Astrocyte (in vitro differentiated cells and primary cell): Measurements from ENCODE around the gene ZNF653. TPM values are rescaled to one million over a fixed set of nuclear protein-coding genes. Genes with fewer than 3 reads are reported as not detected.

Source experiments
- DNase-seq: peaks from one replicate; pipeline ENCODE4 v3.0.0-alpha.2; 2010; ENCODE audit warnings: low read depth
- FAIRE-seq: peaks from 2 replicates; lab custom pipeline; 2011; peaks lifted over from hg19 to GRCh38; lab: Jason Lieb, UNC
- H2AFZ ChIP-seq: 2 replicates; pipeline ENCODE4 v1.6.0; 2012; ENCODE audit warnings: low read depth, low read length, inconsistent platforms
- H3K27ac ChIP-seq: 2 replicates; pipeline ENCODE4 v1.5.1; 2011; ENCODE audit warnings: low read depth, low read length, inconsistent platforms
- H3K27me3 ChIP-seq: 2 replicates; pipeline ENCODE4 v1.6.0; 2011; ENCODE audit warnings: low read length, inconsistent platforms; ENCODE audit not compliant: insufficient read depth
- H3K36me3 ChIP-seq: 2 replicates; pipeline ENCODE4 v1.5.1; 2011; ENCODE audit warnings: low read length, inconsistent platforms; ENCODE audit not compliant: insufficient read depth
- H3K4me1 ChIP-seq: 2 replicates; pipeline ENCODE4 v1.5.1; 2011; ENCODE audit warnings: low read length, inconsistent platforms; ENCODE audit not compliant: insufficient read depth
- H3K4me2 ChIP-seq: 2 replicates; pipeline ENCODE4 v1.6.0; 2012; ENCODE audit warnings: low read length, inconsistent platforms
- H3K4me3 ChIP-seq: 2 replicates; pipeline ENCODE4 v1.5.1; 2011; ENCODE audit warnings: low read depth, mild to moderate bottlenecking, low read length, inconsistent platforms; ENCODE audit not compliant: insufficient read depth
- H3K79me2 ChIP-seq: 2 replicates; pipeline ENCODE4 v1.6.0; 2012; ENCODE audit warnings: mild to moderate bottlenecking, low read length, inconsistent platforms; ENCODE audit not compliant: insufficient read depth
- H3K9ac ChIP-seq: 2 replicates; pipeline ENCODE4 v1.6.0; 2012; ENCODE audit warnings: mild to moderate bottlenecking, low read length, inconsistent platforms
- H3K9me3 ChIP-seq: 2 replicates; pipeline ENCODE4 v1.5.1; 2012; ENCODE audit warnings: low read depth, mild to moderate bottlenecking, low read length, inconsistent platforms; ENCODE audit not compliant: insufficient read depth
- H4K20me1 ChIP-seq: 2 replicates; pipeline ENCODE4 v1.6.0; 2012; ENCODE audit warnings: low read length, inconsistent platforms; ENCODE audit not compliant: insufficient read depth
- H3K27ac Mint-ChIP-seq: one replicate; pipeline ENCODE4 v1.8.0; 2021; ENCODE audit warnings: mild to moderate bottlenecking, mixed read lengths; ENCODE audit not compliant: unreplicated experiment
- H3K27me3 Mint-ChIP-seq: one replicate; pipeline ENCODE4 v1.8.0; 2021; ENCODE audit warnings: low read depth, mixed read lengths; ENCODE audit not compliant: unreplicated experiment
- H3K36me3 Mint-ChIP-seq: one replicate; pipeline ENCODE4 v1.8.0; 2021; ENCODE audit warnings: low read depth, mixed read lengths; ENCODE audit not compliant: unreplicated experiment
- H3K4me1 Mint-ChIP-seq: one replicate; pipeline ENCODE4 v1.8.0; 2021; ENCODE audit warnings: low read depth, mixed read lengths; ENCODE audit not compliant: unreplicated experiment
- H3K4me3 Mint-ChIP-seq: one replicate; pipeline ENCODE4 v1.8.0; 2021; ENCODE audit warnings: mild to moderate bottlenecking, moderate library complexity, mixed read lengths; ENCODE audit not compliant: unreplicated experiment
- H3K9me3 Mint-ChIP-seq: one replicate; pipeline ENCODE4 v1.8.0; 2021; ENCODE audit warnings: mild to moderate bottlenecking, mixed read lengths; ENCODE audit not compliant: unreplicated experiment
- CTCF ChIP-seq: IDR thresholded peaks from 2 replicates; pipeline ENCODE4 v1.5.1; 2011; ENCODE audit warnings: low read depth, mild to moderate bottlenecking, inconsistent platforms, low read length, moderate library complexity; ENCODE audit not compliant: insufficient read depth
- EZH2 ChIP-seq: IDR thresholded peaks from 2 replicates; pipeline ENCODE4 v1.6.1; 2012; ENCODE audit warnings: mild to moderate bottlenecking, low read length, inconsistent platforms; ENCODE audit not compliant: insufficient read depth
- total RNA-seq: library from RNA; stranded (reverse); gene quantifications from 2 replicates; pipeline ENCODE4 v1.2.1, GENCODE V29; 2021

The ZNF653 gene
- total RNA-seq, 1 donor from 2014 or later, result 7.6 TPM

- FAIRE-seq (no peak), DNase-seq (no peak)
- TF ChIP-seq EZH2 (no peak), CTCF (no peak)
- H3K4me3 Mint-ChIP-seq, result peak overlapping the region; percentile 42
- H3K27ac ChIP-seq, result no peak overlapping the region
- no peaks in the 10 kb centered on the region for H3K9me3 ChIP-seq
- H3K9me3 Mint-ChIP-seq, result peaks cover 1% of the 10 kb centered on the region
- H3K4me1 ChIP-seq, result no peaks in the 10 kb centered on the region
- H3K36me3 ChIP-seq, result no peaks in the 10 kb centered on the region
- no peak overlapping the region for H3K4me3 ChIP-seq
- H3K79me2 ChIP-seq, result no peaks in the 10 kb centered on the region
- H3K27ac Mint-ChIP-seq, result peak overlapping the region; percentile 88
- H2AFZ ChIP-seq, result no peak overlapping the region
- peaks cover 2% of the 10 kb centered on the region for H3K4me1 Mint-ChIP-seq
- H3K27me3 ChIP-seq, result no peaks in the 10 kb centered on the region
- no peaks in the 10 kb centered on the region for H4K20me1 ChIP-seq
- no peaks in the 10 kb centered on the region for H3K36me3 Mint-ChIP-seq
- no peaks in the 10 kb centered on the region for H3K27me3 Mint-ChIP-seq
- H3K4me2 ChIP-seq, result no peak overlapping the region
- H3K9ac ChIP-seq, result no peak overlapping the region
These were observed 52.9 kb downstream of the ZNF653 start for GRCh38 chr19:11452620-11453310.

GRCh38 chr19:11451871-11452619 lies 53.6 kb downstream of the ZNF653 start:
- no peaks in the 10 kb centered on the region for H3K36me3 ChIP-seq
- no peaks in the 10 kb centered on the region for H3K4me1 ChIP-seq
- H3K4me3 ChIP-seq, result no peak overlapping the region
- peaks cover 2% of the 10 kb centered on the region for H3K4me1 Mint-ChIP-seq
- DNase-seq (no peak), FAIRE-seq (no peak)
- H3K4me3 Mint-ChIP-seq, result peak overlapping the region; percentile 42
- no peak overlapping the region for H2AFZ ChIP-seq
- H4K20me1 ChIP-seq, result no peaks in the 10 kb centered on the region
- H3K27me3 Mint-ChIP-seq, result no peaks in the 10 kb centered on the region
- TF ChIP-seq CTCF (no peak), EZH2 (no peak)
- no peaks in the 10 kb centered on the region for H3K36me3 Mint-ChIP-seq
- H3K9ac ChIP-seq, result no peak overlapping the region
- no peaks in the 10 kb centered on the region for H3K27me3 ChIP-seq
- H3K9me3 ChIP-seq, result no peaks in the 10 kb centered on the region
- no peak overlapping the region for H3K4me2 ChIP-seq
- H3K27ac ChIP-seq, result no peak overlapping the region
- H3K9me3 Mint-ChIP-seq, result peaks cover 1% of the 10 kb centered on the region
- H3K79me2 ChIP-seq, result no peaks in the 10 kb centered on the region
- H3K27ac Mint-ChIP-seq, result peak overlapping the region; percentile 88
